Activated CD4-positive, alpha-beta memory T cell treated with anti-CD3 and anti-CD28 coated beads for 36 hours (primary cell): ENCODE data around the gene CRACR2A. TPM values are rescaled to one million over a fixed set of nuclear protein-coding genes. Genes with fewer than 3 reads are reported as not detected.

Source experiments
- CTCF ChIA-PET: fragments of 350-600 bp; sonication (Branson Sonifier 250); formaldehyde crosslinking; loops from one replicate; lab custom pipeline; 2021; ENCODE audit warnings: antibody characterized with exemption, inconsistent platforms; lab: Charles Lee
- POLR2A ChIA-PET: fragments of 350-600 bp; sonication (Branson Sonifier 250); formaldehyde crosslinking; loops from one replicate; lab custom pipeline; 2021; ENCODE audit warnings: antibody characterized with exemption; lab: Charles Lee
- DNase-seq: peaks from one replicate; pipeline ENCODE4 v3.0.0-alpha.2; 2020
- H3K27ac Mint-ChIP-seq: one replicate; pipeline ENCODE4 v1.8.0; 2021; ENCODE audit warnings: mixed read lengths
- H3K27me3 Mint-ChIP-seq: one replicate; pipeline ENCODE4 v1.8.0; 2021; ENCODE audit warnings: mixed read lengths
- H3K36me3 Mint-ChIP-seq: one replicate; pipeline ENCODE4 v1.8.0; 2021; ENCODE audit warnings: mixed read lengths
- H3K4me1 Mint-ChIP-seq: one replicate; pipeline ENCODE4 v1.8.0; 2021; ENCODE audit warnings: low read depth, mixed read lengths
- H3K4me3 Mint-ChIP-seq: one replicate; pipeline ENCODE4 v1.8.0; 2021; ENCODE audit warnings: mild to moderate bottlenecking, mixed read lengths
- H3K9me3 Mint-ChIP-seq: one replicate; pipeline ENCODE4 v1.8.0; 2021; ENCODE audit warnings: mixed read lengths
- intact Hi-C: fragments of 100-400 bp; cut with micrococcal nuclease; formaldehyde crosslinking; loops from one replicate; pipeline ENCODE4 v1.15.1; 2023
- total RNA-seq, 2 experiments: library from RNA; stranded (reverse); gene quantifications; one replicate each; pipeline ENCODE4 v1.2.3, GENCODE V29; 2021

The CRACR2A gene
- total RNA-seq, 2 experiments from 2014 or later = 15.8 to 19.1 TPM

- Mint-ChIP-seq H3K36me3 (peaks cover 12% of the 10 kb centered on the region), H3K27ac (peak overlapping the region; percentile 93), H3K4me1 (peaks cover 64% of the 10 kb centered on the region)
These were observed 1.5 kb downstream of the CRACR2A start for GRCh38 chr12:3751151-3752095.

GRCh38 chr12:3750616-3751015, 2.3 kb downstream of the CRACR2A start:
- Mint-ChIP-seq H3K9me3 (peaks cover 4% of the 10 kb centered on the region), H3K27ac (peak overlapping the region; percentile 93), H3K4me1 (peaks cover 64% of the 10 kb centered on the region), H3K36me3 (peaks cover 16% of the 10 kb centered on the region), H3K27me3 (no peaks in the 10 kb centered on the region), H3K4me3 (no peak overlapping the region)
- no peak for DNase-seq
- ChIA-PET POLR2A (no interaction called here), CTCF (interaction anchor here (1.3 kb wide), 1 partner anchor 53 kb away, joined by 3 read pairs; no protein-coding TSS in a partner anchor)
- intact Hi-C loops = loop anchor here (5.0 to 10.0 kb wide), 3 partner anchors 122 to 876 kb away; partner anchors contain the start of genes FOXM1, PARP11 and RHNO1

More at GRCh38 chr12:3751151-3752095, 1.5 kb downstream of the CRACR2A start:
- Mint-ChIP-seq H3K4me3 (peak overlapping the region; percentile 89), H3K9me3 (peaks cover 4% of the 10 kb centered on the region), H3K27me3 (no peaks in the 10 kb centered on the region)
- CTCF ChIA-PET = no interaction called here
- POLR2A ChIA-PET = no interaction called here
- intact Hi-C loops = loop anchor here (1.0 to 10.0 kb wide), 6 partner anchors 7 to 877 kb away; partner anchors contain the start of genes FOXM1, PARP11, RHNO1 and TIGAR
- DNase-seq = peak; percentile 31

- Mint-ChIP-seq H3K27me3 (no peaks in the 10 kb centered on the region), H3K4me3 (no peak overlapping the region), H3K36me3 (peaks cover 21% of the 10 kb centered on the region), H3K9me3 (peaks cover 4% of the 10 kb centered on the region), H3K4me1 (peaks cover 66% of the 10 kb centered on the region), H3K27ac (no peak overlapping the region)
- intact Hi-C loops = no loop called here
- CTCF ChIA-PET = no interaction called here
- POLR2A ChIA-PET = interaction anchor here (0.6 kb wide), 1 partner anchor 26 kb away, joined by 4 read pairs; no protein-coding TSS in a partner anchor
- no peak for DNase-seq
These were observed 4.3 kb downstream of the CRACR2A start for GRCh38 chr12:3748620-3749019.

- no peak for DNase-seq
- no peaks in the 10 kb centered on the region for H3K27me3 Mint-ChIP-seq
- ChIA-PET POLR2A (no interaction called here), CTCF (no interaction called here)
- H3K36me3 Mint-ChIP-seq = peaks cover 22% of the 10 kb centered on the region
- intact Hi-C loops = no loop called here
- peaks cover 4% of the 10 kb centered on the region for H3K9me3 Mint-ChIP-seq
- H3K4me3 Mint-ChIP-seq = no peak overlapping the region
- H3K4me1 Mint-ChIP-seq = peaks cover 66% of the 10 kb centered on the region
- H3K27ac Mint-ChIP-seq = peak overlapping the region; percentile 23
These were observed 4.8 kb downstream of the CRACR2A start for GRCh38 chr12:3747976-3748619.

- Mint-ChIP-seq H3K27me3 (no peaks in the 10 kb centered on the region), H3K4me3 (no peak overlapping the region), H3K9me3 (peaks cover 4% of the 10 kb centered on the region), H3K36me3 (peaks cover 22% of the 10 kb centered on the region), H3K27ac (no peak overlapping the region), H3K4me1 (peaks cover 66% of the 10 kb centered on the region)
- ChIA-PET CTCF (no interaction called here), POLR2A (no interaction called here)
- intact Hi-C loops = no loop called here
- peak; percentile 56 for DNase-seq
These were observed 5.4 kb downstream of the CRACR2A start for GRCh38 chr12:3747543-3747942.

GRCh38 chr12:3746758-3747157, 6.2 kb downstream of the CRACR2A start:
- Mint-ChIP-seq H3K9me3 (peaks cover 4% of the 10 kb centered on the region), H3K4me1 (peaks cover 63% of the 10 kb centered on the region), H3K27me3 (no peaks in the 10 kb centered on the region), H3K27ac (no peak overlapping the region), H3K36me3 (peaks cover 22% of the 10 kb centered on the region), H3K4me3 (no peak overlapping the region)
- intact Hi-C loops = no loop called here
- POLR2A ChIA-PET = no interaction called here
- DNase-seq = no peak
- CTCF ChIA-PET = no interaction called here

GRCh38 chr12:3745152-3745551, 7.8 kb downstream of the CRACR2A start:
- CTCF ChIA-PET = interaction anchor here (1.6 kb wide), 1 partner anchor 125 kb away, joined by 5 read pairs; no protein-coding TSS in a partner anchor
- Mint-ChIP-seq H3K27me3 (no peaks in the 10 kb centered on the region), H3K4me3 (no peak overlapping the region), H3K9me3 (peaks cover 4% of the 10 kb centered on the region), H3K36me3 (peaks cover 25% of the 10 kb centered on the region), H3K27ac (no peak overlapping the region), H3K4me1 (peaks cover 47% of the 10 kb centered on the region)
- no peak for DNase-seq
- POLR2A ChIA-PET = no interaction called here
- intact Hi-C loops = no loop called here

- ChIA-PET CTCF (interaction anchor here (0.5 to 1.6 kb wide), 5 partner anchors 9 to 131 kb away, joined by 3 to 7 read pairs (median 4); partner anchors contain the start of gene CRACR2A), POLR2A (interaction anchor here (0.9 to 1.4 kb wide), 2 partner anchors 8 to 15 kb away, joined by 5 to 8 read pairs; partner anchors contain the start of gene CRACR2A)
- DNase-seq = no peak
- H3K27ac Mint-ChIP-seq = peak overlapping the region; percentile 24
- H3K4me3 Mint-ChIP-seq = no peak overlapping the region
- no peaks in the 10 kb centered on the region for H3K27me3 Mint-ChIP-seq
- intact Hi-C loops = loop anchor here (1.0 kb wide), 2 partner anchors 8 to 16 kb away; no protein-coding TSS in a partner anchor
- peaks cover 23% of the 10 kb centered on the region for H3K36me3 Mint-ChIP-seq
- H3K9me3 Mint-ChIP-seq = peaks cover 4% of the 10 kb centered on the region
- H3K4me1 Mint-ChIP-seq = peaks cover 43% of the 10 kb centered on the region
These were observed 8.5 kb downstream of the CRACR2A start for GRCh38 chr12:3744229-3744901.

GRCh38 chr12:3743803-3744202, 9.1 kb downstream of the CRACR2A start:
- peaks cover 4% of the 10 kb centered on the region for H3K9me3 Mint-ChIP-seq
- peaks cover 21% of the 10 kb centered on the region for H3K36me3 Mint-ChIP-seq
- CTCF ChIA-PET = interaction anchor here (0.5 to 1.6 kb wide), 5 partner anchors 9 to 132 kb away, joined by 3 to 7 read pairs (median 4); partner anchors contain the start of gene CRACR2A
- DNase-seq = peak; percentile 72
- intact Hi-C loops = loop anchor here (1.0 kb wide), 2 partner anchors 8 to 16 kb away; no protein-coding TSS in a partner anchor
- H3K27me3 Mint-ChIP-seq = no peaks in the 10 kb centered on the region
- H3K4me3 Mint-ChIP-seq = no peak overlapping the region
- peak overlapping the region; percentile 24 for H3K27ac Mint-ChIP-seq
- peaks cover 38% of the 10 kb centered on the region for H3K4me1 Mint-ChIP-seq
- POLR2A ChIA-PET = interaction anchor here (0.9 to 1.4 kb wide), 2 partner anchors 9 to 15 kb away, joined by 5 to 8 read pairs; partner anchors contain the start of gene CRACR2A

GRCh38 chr12:3741882-3742672, 10.8 kb downstream of the CRACR2A start:
- Mint-ChIP-seq H3K36me3 (peaks cover 21% of the 10 kb centered on the region), H3K27ac (no peak overlapping the region), H3K27me3 (no peaks in the 10 kb centered on the region), H3K9me3 (peaks cover 4% of the 10 kb centered on the region), H3K4me3 (no peak overlapping the region), H3K4me1 (peaks cover 25% of the 10 kb centered on the region)
- POLR2A ChIA-PET = no interaction called here
- intact Hi-C loops = no loop called here
- DNase-seq = no peak
- CTCF ChIA-PET = interaction anchor here (1.0 kb wide), 1 partner anchor 13 kb away, joined by 4 read pairs; no protein-coding TSS in a partner anchor
